SU-DHL-6 (cell line): Measurements from ENCODE around the gene SPRY1.

ENCODE experiments used
- H2AFZ ChIP-seq: fragments of 200-600 bp; sonication (generic); 2 replicates; pipeline ENCODE4 v1.6.1; 2014; ENCODE audit warnings: low read depth, mild to moderate bottlenecking, moderate library complexity, mixed read lengths, antibody characterized with exemption, low read length; ENCODE audit not compliant: severe bottlenecking
- H3F3A ChIP-seq: fragments of 200-600 bp; shearing (Covaris generic); 2 replicates; pipeline ENCODE4 v1.6.0; 2016; ENCODE audit warnings: antibody characterized with exemption, mild to moderate bottlenecking; ENCODE audit not compliant: insufficient read depth
- H3K27ac ChIP-seq: fragments of 200-600 bp; sonication (generic); 2 replicates; pipeline ENCODE4 v1.5.1; 2016; ENCODE audit warnings: low read depth, mild to moderate bottlenecking, low read length, moderate library complexity, mixed read lengths
- H3K27me3 ChIP-seq: fragments of 200-600 bp; sonication (generic), shearing (Covaris generic); 2 replicates; pipeline ENCODE4 v1.6.0; 2014; ENCODE audit warnings: mild to moderate bottlenecking, low read length
- H3K36me3 ChIP-seq: fragments of 200-600 bp; sonication (generic); 2 replicates; pipeline ENCODE4 v1.6.1; 2014; ENCODE audit warnings: mild to moderate bottlenecking, low read length, mixed read lengths
- H3K4me2 ChIP-seq: fragments of 300-600, 200-600 bp; shearing (Covaris generic), sonication (generic); 2 replicates; pipeline ENCODE4 v1.6.0; 2014; ENCODE audit warnings: low read length, low read depth, mild to moderate bottlenecking; ENCODE audit not compliant: poor library complexity, severe bottlenecking
- H3K4me3 ChIP-seq: fragments of 200-600 bp; sonication (generic); 2 replicates; pipeline ENCODE4 v1.5.1; 2014; ENCODE audit warnings: antibody characterized with exemption, low read length, mild to moderate bottlenecking, mixed read lengths; ENCODE audit not compliant: insufficient read depth, poor library complexity, severe bottlenecking
- H3K79me2 ChIP-seq: fragments of 200-600 bp; sonication (generic); 2 replicates; pipeline ENCODE4 v1.6.1; 2014; ENCODE audit warnings: mild to moderate bottlenecking, low read length, moderate library complexity; ENCODE audit not compliant: insufficient read depth
- H3K9ac ChIP-seq: fragments of 200-600 bp; sonication (generic); 2 replicates; pipeline ENCODE4 v1.7.0; 2014; ENCODE audit warnings: mild to moderate bottlenecking, low read length
- H3K9me2 ChIP-seq: fragments of 200-600 bp; sonication (generic); replicated peaks from 2 replicates; pipeline ENCODE4 v1.6.1; 2014; ENCODE audit warnings: low read length; ENCODE audit not compliant: insufficient read depth
- H3K9me3 ChIP-seq: fragments of 200-600 bp; sonication (generic); 2 replicates; pipeline ENCODE4 v1.6.1; 2014; ENCODE audit warnings: low read length, mixed read lengths; ENCODE audit not compliant: insufficient read depth
- H4K20me1 ChIP-seq: fragments of 200-600 bp; sonication (generic); 2 replicates; pipeline ENCODE4 v1.6.1; 2014; ENCODE audit warnings: low read depth, mild to moderate bottlenecking, antibody characterized with exemption, low read length, moderate library complexity, mixed read lengths
- CTCF ChIP-seq: fragments of 200-600 bp; sonication (generic); IDR thresholded peaks from one replicate; pipeline ENCODE4 v1.5.1; 2017; ENCODE audit warnings: antibody characterized with exemption, mild to moderate bottlenecking, low read length, moderate library complexity; ENCODE audit not compliant: insufficient read depth, poor library complexity, severe bottlenecking
- EZH2phosphoT487 ChIP-seq: fragments of 200-600 bp; sonication (generic), shearing (Covaris generic); conservative IDR thresholded peaks from 2 replicates; pipeline ENCODE4 v1.6.1; 2018; ENCODE audit warnings: mild to moderate bottlenecking, antibody characterized with exemption, low read length, moderate library complexity, mixed read lengths

Gene SPRY1

GRCh38 chr4:123408471-123409084, 12.0 kb downstream of the SPRY1 start:
- no peaks in the 10 kb centered on the region for H3K9me3 ChIP-seq
- H2AFZ ChIP-seq = no peak overlapping the region
- H3K4me3 ChIP-seq = no peak overlapping the region
- no peaks in the 10 kb centered on the region for H3K36me3 ChIP-seq
- H3K9me2 ChIP-seq = no peaks in the 10 kb centered on the region
- H3K9ac ChIP-seq = no peak overlapping the region
- no peaks in the 10 kb centered on the region for H4K20me1 ChIP-seq
- H3K27me3 ChIP-seq = no peaks in the 10 kb centered on the region
- TF ChIP-seq EZH2phosphoT487 (no peak), CTCF (no peak)
- no peak overlapping the region for H3K4me2 ChIP-seq
- H3K79me2 ChIP-seq = no peaks in the 10 kb centered on the region
- H3K27ac ChIP-seq = no peak overlapping the region
- H3F3A ChIP-seq = no peaks in the 10 kb centered on the region

GRCh38 chr4:123409334-123409733, 12.7 kb downstream of the SPRY1 start:
- Histone ChIP-seq H3K27me3 (no peaks in the 10 kb centered on the region), H3K4me3 (no peak overlapping the region), H3K36me3 (no peaks in the 10 kb centered on the region), H4K20me1 (no peaks in the 10 kb centered on the region), H3K27ac (no peak overlapping the region), H3F3A (no peaks in the 10 kb centered on the region), H2AFZ (no peak overlapping the region), H3K4me2 (no peak overlapping the region), H3K9ac (no peak overlapping the region), H3K79me2 (no peaks in the 10 kb centered on the region), H3K9me2 (no peaks in the 10 kb centered on the region), H3K9me3 (no peaks in the 10 kb centered on the region)
- TF ChIP-seq CTCF (no peak), EZH2phosphoT487 (no peak)

GRCh38 chr4:123411514-123411913, 14.9 kb downstream of the SPRY1 start:
- TF ChIP-seq CTCF = no peak
- no peak for TF ChIP-seq EZH2phosphoT487

More at GRCh38 chr4:123411514-123411913, 14.9 kb downstream of the SPRY1 start:
- Histone ChIP-seq H3K4me3 (no peak overlapping the region), H4K20me1 (no peaks in the 10 kb centered on the region), H3K9me3 (no peaks in the 10 kb centered on the region), H2AFZ (no peak overlapping the region), H3K79me2 (no peaks in the 10 kb centered on the region), H3F3A (no peaks in the 10 kb centered on the region), H3K9me2 (no peaks in the 10 kb centered on the region), H3K4me2 (no peak overlapping the region), H3K27me3 (no peaks in the 10 kb centered on the region), H3K9ac (no peak overlapping the region), H3K36me3 (no peaks in the 10 kb centered on the region), H3K27ac (no peak overlapping the region)
